Stimulated activated CD4-positive, alpha-beta T cell treated with anti-CD3 and anti-CD28 coated beads, TNF-alpha, amount 100 ng/mL, for 1 hour (primary cell): ENCODE results near the gene FAM171A1.
"Not testable (repeated sequence)": the region's sequence is repeated elsewhere in the genome, so short reads cannot be mapped to it uniquely, and the experiment has no call there.

ENCODE experiments used
- DNase-seq, 3 donors: peaks; one replicate each; pipeline ENCODE4 v3.0.0-alpha.2; 2020; ENCODE audit warnings: low read depth in 3 of 3, low spot score in 1 of 3

FAM171A1 gene

DNA sequence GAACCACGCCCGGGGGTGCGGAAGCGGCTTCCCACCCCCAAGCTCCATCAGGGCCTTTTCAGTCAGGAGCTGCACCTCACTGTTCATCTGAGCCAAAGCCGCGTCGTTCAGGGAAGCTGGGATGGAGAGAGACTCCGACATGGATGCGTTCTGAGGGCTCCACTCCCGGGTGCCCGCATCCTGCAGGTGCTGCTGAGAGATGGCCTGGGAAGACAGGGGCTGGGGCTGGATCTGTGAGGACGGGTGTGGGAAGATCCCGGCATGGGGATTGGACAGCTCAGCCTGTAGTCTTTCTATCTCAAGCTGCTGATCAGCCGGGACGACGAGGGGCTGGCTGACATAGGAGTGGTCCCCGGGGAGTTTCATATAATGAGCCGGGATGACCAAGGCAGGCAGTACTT lies 157.6 kb downstream of the FAM171A1 start:
- DNase-seq, result no peak

GRCh38 chr10:15211464-15211979 lies 159.6 kb downstream of the FAM171A1 start:
- no peak for DNase-seq

GRCh38 chr10:15210521-15210920 lies 160.6 kb downstream of the FAM171A1 start:
- DNase-seq, result no peak

DNA sequence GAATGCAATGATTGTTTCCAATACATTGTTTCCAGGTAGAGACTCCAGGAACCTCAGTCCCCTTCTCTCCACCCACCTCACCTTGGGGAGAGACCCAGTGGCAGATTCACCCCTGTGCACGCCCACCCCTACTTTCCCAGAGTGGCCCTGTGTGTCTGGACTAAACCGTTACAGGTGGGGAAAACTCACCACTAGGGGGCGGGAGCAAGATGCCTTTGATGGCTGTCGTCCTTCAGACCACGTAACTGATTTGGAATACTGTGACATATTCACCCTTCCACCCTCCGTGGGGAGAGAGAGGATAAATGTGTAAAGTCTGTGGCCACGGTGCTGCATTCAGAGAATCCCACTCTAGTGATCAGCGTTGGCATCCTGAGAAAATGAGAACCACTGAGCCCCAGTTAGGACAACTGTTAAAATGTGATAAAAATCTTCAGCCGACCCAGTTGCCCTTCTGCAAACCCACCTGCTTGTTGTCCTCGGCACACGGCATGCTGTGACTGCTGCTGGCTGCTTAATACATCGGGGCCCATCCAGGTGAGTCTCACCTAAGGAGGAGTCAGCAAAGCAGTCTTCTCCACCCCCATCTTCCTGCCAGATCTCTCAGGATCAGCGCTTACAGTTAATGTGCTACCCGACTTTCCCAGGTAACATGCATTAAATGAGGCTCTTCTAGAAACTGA lies 161.1 kb downstream of the FAM171A1 start:
- peak; percentile 52 to 67 (median 58) for DNase-seq

DNA sequence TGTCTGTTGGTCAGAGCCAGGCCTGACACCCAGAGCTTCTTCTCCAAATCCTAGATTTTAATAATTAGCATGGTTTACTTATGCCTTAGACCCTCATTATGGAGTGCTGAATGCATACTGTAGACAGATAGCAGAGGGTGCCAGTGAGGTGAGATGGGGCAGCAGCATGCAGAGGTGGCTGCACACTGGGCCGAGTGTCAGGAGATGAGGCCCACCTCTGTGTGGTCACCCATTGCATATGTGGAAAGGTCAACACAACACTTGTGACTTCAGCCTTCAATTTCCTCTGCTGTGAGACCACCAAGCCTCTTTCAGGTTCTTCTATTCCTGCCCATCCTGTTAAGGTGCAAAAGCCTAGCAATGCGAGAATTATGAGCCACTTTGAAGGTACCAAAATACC lies 162.9 kb downstream of the FAM171A1 start:
- DNase-seq, result no peak

- not testable (repeated sequence) for DNase-seq
Observed at GRCh38 chr10:15207410-15207809, 163.7 kb downstream of the FAM171A1 start.

GRCh38 chr10:15202639-15203038 lies 168.4 kb downstream of the FAM171A1 start:
- no peak for DNase-seq

GRCh38 chr10:15202301-15202621 lies 168.8 kb downstream of the FAM171A1 start:
- not testable (repeated sequence) for DNase-seq

DNA sequence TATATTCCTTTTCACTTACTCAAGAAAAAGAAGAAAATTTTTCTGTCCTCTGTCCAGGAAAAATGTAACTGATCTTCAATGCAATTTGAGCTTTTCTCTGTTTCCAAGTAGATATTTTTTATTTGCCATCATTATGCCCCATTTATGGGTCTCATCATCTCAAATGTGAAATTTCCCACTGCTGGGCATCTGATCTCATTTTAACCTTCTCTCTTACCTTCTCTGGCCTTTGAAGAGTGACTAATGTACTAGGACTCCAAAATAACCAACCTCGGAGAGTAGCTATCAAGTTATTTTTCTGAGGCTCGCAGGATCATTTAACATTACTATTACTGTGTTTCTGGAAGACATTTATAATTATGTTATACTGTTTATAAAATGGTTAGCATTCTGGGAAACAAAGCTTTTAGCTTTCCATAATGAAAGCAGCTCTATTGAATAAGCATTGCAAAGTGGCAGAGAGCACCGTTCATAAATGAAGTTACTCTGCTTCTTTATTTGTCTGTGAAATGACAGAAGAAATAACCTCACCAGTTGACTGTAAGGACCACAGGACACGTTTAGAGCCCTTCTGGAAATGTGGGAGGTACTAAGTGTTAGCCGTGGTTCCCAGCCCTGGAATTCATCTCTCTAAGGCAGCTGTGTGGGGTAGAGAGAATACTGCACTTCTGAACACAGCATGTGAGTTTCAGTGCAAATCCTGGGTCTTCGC lies 169.3 kb downstream of the FAM171A1 start:
- no peak for DNase-seq

DNA sequence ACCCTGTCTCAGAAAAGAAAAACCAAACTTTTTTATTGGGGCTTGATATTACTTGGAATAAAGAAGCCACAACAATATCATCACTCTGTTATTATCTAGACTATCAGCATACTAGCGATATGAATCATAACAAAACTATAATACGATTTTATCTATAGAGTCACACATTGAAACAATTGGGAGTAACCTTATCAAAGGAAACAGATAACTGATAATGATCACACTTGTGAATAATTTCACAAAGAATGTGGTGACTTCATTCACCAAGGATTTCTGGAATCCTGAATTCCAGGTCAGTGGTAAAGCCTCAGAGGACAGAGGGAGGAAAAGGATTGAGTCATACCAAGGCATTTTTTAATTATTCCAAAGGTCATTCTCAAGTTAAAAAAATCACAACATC lies 170.5 kb downstream of the FAM171A1 start:
- no peak for DNase-seq

DNA sequence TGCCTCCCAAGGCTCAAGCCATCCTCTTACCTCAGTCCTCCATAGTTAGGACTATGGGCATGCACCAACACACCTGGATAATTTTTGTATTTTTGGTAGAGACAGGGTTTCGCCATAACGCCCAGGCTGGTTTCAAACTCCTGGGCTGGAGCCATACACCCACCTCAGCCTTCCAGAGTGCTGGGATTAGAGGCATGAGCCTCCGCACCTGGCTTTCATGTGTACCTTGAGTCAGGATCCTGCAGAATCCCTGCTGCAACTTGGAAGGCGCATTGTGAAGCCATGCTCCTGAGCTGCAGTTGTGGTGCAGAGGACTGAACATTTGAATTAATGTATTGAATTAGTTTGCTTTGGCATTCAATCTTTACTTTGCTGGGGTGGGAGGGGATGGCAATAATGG lies 173.2 kb downstream of the FAM171A1 start:
- no peak for DNase-seq

DNA sequence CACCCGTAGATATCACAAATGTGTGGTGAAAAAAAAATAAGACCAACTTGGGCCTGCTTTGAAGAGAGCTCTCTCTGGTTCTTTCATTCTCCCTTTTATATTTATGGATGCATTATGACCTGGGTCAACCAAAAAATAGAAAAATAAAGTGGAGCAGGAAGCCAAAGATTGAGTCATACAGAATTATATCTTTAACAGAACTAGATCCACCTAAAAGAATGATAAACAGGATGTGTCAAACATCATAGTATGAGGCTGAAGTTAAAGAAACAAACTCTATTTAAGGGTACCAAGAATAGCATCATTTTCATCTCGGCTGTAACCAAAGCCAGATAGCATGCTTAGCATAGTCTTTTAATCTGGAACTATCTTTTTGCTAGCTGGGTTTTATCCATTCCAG lies 173.8 kb downstream of the FAM171A1 start:
- no peak for DNase-seq

DNA sequence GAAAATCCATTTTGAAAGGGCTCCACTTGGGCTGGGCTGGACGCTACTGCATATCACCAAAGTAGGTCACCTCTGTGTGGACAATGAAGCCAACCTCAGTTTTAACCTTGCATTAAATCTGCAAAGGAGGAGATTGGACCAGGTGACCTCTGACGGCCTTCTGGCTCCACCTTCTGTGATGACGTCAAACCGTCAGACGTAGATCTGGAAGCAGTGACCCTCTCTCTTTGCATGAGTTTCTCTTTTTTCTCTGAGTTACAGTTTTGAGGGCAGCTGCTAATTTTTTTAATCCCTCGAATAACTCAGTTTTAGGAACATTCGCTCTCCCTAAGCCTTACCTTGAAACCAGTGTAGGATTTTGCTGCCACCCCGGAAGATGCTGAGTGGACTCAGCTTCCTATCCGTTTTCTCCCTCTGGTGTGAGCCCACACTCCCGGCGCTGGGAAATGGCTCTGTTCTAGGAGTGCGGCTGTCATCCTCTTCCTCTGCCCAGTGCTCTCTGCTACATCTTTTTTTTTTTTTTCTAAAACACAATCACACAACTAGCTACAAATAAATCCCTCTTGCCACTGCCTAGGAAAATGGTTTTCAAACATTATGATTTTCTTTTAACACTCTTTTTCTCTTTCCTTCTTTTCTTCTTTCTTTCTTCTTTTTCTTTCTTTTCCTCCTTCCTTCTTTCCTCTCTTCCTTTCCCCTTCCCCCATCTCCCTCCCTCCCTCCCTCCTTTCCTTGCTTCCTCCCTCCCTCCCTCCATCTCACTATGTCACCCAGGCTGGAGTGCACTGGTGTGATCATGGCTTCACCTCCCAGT lies 174.9 kb downstream of the FAM171A1 start:
- no peak for DNase-seq

GRCh38 chr10:15189133-15189885 lies 181.8 kb downstream of the FAM171A1 start:
- DNase-seq, result no peak

- DNase-seq, result no peak
Observed at GRCh38 chr10:15188603-15189002, 182.5 kb downstream of the FAM171A1 start.

DNA sequence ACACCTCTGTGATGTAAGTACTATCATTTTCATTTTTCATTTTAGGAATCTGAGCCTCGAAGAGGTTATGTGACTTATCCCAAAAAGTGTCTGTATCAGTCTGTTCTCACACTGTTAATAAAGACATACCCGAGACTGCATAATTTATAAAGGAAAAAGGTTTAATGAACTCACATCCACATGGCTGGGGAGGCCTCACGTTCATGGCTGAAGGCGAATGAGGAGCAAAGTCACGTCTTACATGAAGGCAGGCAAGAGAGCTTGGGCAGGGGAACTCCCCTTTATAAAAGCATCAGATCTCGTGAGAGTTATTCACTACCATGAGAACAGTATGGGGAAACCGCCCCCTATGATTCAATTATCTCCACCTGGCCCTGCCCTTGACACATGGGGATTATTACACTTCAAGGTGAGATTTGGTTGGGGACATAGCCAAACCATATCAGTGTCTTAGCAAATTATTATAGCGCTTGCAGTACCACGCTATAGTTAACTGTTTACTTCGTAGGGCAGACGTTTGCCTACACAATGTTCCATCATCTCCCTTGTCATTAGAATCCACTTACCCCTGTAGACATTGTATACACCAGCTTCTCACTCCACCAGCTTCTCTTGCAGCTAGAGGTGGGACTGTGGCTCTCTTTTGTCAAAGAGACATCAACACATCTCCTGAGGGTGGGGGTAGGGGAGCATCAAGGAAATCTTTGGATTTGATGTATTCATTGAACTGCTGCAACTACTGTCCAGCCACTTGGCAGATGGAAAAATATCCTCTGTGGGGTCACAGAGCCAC lies 187.2 kb downstream of the FAM171A1 start:
- DNase-seq, result no peak

DNA sequence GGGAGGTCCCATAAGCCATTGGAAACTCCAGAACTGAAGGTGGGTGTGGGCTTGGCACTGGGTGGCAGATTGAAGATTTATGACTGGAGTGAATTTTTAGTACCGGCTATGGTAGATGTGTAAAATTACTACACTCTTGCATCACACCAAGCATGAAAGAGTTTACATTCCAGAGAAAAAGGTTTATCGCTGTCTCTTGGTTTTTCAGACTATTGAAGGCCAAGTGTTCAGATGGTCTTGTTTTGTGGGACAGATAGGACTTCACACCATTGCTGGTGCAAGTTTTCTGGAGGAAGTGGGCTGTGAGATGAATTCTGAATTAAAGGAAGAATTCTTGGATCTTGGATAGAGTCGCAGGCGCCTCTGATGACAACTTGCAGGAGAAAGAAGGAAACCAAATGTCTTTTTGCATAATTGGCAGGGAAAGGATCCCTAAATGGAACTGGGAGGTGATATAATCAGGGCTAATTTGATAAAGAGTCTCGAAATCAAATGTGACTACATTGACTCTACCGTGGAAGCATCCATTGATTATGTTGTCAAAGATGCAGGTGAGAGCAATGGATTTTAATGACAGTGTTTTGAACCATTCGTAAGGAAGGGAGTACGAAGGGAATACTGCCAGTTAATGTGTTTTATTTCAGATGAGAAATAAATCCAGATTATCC lies 188.4 kb downstream of the FAM171A1 start:
- DNase-seq, result no peak

DNA sequence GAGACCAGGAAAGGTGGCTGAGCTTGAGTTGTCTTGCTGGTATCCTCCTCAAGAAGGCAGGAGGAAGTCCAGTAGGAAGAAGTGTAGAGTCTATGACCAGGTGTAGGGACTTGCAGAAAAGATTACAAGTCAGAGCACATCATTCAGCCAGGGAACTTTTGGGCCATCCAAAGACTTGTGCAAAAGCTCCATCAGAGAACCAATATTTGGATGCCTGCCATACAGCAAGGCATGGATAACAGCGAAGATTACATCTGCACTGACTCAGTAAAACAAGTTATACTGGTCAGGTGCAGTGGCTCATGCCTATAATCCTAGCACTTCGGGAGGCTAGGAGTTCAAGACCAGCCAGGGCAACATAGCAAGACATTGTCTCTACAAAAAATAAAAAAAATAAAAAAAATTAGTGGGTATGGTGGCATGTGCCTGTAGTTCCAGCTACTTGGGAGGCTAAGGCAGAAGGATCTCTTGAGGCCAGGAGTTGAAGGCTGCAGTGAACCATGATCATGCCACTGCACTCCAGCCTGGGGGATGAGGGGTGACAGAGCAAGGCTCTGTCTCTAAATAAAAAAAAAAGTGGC lies 189.4 kb downstream of the FAM171A1 start:
- DNase-seq, result no peak

- no peak for DNase-seq
Observed at GRCh38 chr10:15180736-15181135, 190.4 kb downstream of the FAM171A1 start.
